Choroid plexus epithelial cell (primary cell): ENCODE results near the gene OR4E2.

ENCODE experiments used
- DNase-seq: peaks from one replicate; pipeline ENCODE4 v3.0.0-alpha.2; 2010; ENCODE audit warnings: low read depth
- H3K4me3 ChIP-seq: 2 replicates; pipeline ENCODE4 v1.5.1; 2011; ENCODE audit warnings: low read depth, mild to moderate bottlenecking, control low read depth, low read length, moderate library complexity
- TF ChIP-seq, protein P1 (sequence below): conservative IDR thresholded peaks from 2 replicates; pipeline ENCODE4 v1.5.1; 2011; ENCODE audit warnings: low read depth, mild to moderate bottlenecking, control low read depth, inconsistent platforms, low read length, moderate library complexity

OR4E2 gene

DNA sequence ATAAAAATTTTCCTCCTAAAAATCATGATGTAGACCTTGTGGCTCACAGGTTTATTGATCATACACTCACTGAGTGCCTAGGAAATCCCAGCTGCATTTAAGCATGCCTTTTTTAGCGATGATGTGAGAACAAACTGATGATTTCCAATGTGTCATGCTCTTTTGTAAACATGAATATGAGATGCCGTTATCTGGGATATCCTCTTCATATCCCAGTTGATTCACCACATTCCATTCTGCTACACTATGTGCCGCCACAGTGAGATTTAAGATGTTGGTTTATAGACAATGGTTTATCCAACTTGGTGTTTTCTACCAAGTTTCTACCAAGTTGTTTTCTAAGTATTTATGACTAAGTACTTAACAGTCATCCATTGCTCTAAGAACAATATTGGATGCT lies 14.7 kb downstream of the OR4E2 start:
- peak; percentile 30 for DNase-seq
- TF ChIP-seq, protein P1, sequence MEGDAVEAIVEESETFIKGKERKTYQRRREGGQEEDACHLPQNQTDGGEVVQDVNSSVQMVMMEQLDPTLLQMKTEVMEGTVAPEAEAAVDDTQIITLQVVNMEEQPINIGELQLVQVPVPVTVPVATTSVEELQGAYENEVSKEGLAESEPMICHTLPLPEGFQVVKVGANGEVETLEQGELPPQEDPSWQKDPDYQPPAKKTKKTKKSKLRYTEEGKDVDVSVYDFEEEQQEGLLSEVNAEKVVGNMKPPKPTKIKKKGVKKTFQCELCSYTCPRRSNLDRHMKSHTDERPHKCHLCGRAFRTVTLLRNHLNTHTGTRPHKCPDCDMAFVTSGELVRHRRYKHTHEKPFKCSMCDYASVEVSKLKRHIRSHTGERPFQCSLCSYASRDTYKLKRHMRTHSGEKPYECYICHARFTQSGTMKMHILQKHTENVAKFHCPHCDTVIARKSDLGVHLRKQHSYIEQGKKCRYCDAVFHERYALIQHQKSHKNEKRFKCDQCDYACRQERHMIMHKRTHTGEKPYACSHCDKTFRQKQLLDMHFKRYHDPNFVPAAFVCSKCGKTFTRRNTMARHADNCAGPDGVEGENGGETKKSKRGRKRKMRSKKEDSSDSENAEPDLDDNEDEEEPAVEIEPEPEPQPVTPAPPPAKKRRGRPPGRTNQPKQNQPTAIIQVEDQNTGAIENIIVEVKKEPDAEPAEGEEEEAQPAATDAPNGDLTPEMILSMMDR: no peak
- no peak overlapping the region for H3K4me3 ChIP-seq

- no peak for DNase-seq
- H3K4me3 ChIP-seq: no peak overlapping the region
- TF ChIP-seq, protein P1: no peak
Measured at GRCh38 chr14:21669284-21669683, 15.6 kb downstream of the OR4E2 start.

- H3K4me3 ChIP-seq: no peak overlapping the region
- TF ChIP-seq, protein P1: no peak
- DNase-seq: no peak
Measured at GRCh38 chr14:21671371-21671770, 17.7 kb downstream of the OR4E2 start.

- TF ChIP-seq, protein P1: no peak
- peak; percentile 8 for DNase-seq
- no peak overlapping the region for H3K4me3 ChIP-seq
Measured at GRCh38 chr14:21672116-21672515, 18.5 kb downstream of the OR4E2 start.

DNA sequence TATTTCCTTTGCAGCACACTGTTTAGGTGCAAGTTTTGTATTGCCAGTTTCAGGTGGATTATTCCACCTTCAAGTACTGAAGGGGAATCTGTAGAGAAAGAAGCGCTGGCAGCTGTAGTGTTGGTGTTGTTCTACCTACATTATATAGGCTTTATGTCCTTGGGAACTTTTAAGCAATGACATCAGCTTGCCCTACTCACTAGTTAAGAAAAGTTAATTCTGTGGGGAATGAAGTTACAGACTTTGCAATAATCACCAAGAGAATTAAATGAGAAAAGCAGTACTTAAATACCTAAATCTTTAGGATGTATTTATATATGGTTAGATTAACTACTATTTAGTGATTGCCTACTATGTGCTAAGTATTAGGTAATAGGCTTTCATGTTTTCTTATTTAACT lies 20.1 kb downstream of the OR4E2 start, which contains the start of gene OR4E1:
Gene OR4E1 (minus strand): TSS at position 101 of the 400 bp plus-strand sequence. CDS start 2,883 bp downstream, outside the sequence.
- DNase-seq: no peak
- no peak within 1 kb of the TSS for H3K4me3 ChIP-seq
- TF ChIP-seq, protein P1: no peak

GRCh38 chr14:21675566-21675965 lies 21.9 kb downstream of the OR4E2 start:
- TF ChIP-seq, protein P1: no peak
- DNase-seq: no peak
- H3K4me3 ChIP-seq: no peak overlapping the region

DNA sequence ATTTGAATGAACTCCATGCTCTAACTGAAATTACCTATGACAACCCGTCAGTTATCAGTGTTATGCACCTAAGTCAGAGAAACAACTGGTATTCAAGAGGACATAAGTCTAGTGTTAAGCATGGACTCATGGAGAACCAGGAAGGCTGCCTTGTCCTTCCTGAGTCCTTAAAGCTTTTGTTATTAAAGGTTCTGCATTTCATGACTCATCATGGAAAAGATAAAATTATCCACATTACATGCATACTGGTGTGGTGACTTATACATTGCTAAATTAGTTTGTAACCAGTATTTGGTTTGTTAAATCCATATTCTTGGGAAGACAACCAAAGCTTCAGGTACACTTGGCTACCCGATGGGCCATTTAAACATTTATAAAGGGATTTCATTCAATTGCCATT lies 26.4 kb downstream of the OR4E2 start:
- TF ChIP-seq, protein P1: no peak
- peak; percentile 43 for DNase-seq
- no peak overlapping the region for H3K4me3 ChIP-seq
